Effector CD4-positive, alpha-beta T cell (primary cell): Measurements from ENCODE around the gene RETSAT.

Experiments used
- DNase-seq: peaks from one replicate; pipeline ENCODE4 v3.0.0-alpha.2; 2020

RETSAT gene

GRCh38 chr2:85307527-85307897, 46.8 kb downstream of the RETSAT start:
- DNase-seq = no peak

- DNase-seq = no peak
These were observed 50.4 kb downstream of the RETSAT start for GRCh38 chr2:85303780-85304531.

DNA sequence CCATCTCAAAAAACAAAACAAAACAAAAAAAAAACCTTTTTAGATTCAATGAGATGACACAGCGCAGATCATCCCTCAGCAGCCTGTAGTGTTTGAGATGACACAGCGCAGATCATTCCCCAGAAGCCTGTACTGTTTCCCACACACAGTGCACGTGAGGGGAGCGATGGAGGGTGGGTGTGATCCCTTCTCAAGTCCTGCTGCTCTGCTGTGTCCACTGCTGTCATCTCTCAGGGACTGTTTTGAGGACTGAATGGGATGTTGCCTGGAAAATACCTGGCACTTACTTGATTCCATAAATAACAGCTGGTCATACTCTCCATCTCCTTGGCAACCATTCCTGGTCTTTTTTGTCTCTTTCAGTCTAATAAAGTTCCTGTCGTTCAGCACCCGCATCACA, 52.2 kb downstream of the RETSAT start:
- DNase-seq = no peak
